Activated B cell treated with CpG ODN at 0.5 μM for 24 hours (primary cell): ENCODE measurements around the gene BTBD19. TPM values are rescaled to one million over a fixed set of nuclear protein-coding genes. Genes with fewer than 3 reads are reported as not detected.

Experiments used
- ATAC-seq: fragments of 200-7000 bp; cut with Tn5 transposase; one replicate; pipeline ENCODE4 v1.10.0; 2021; ENCODE audit warnings: low read depth, mild to moderate bottlenecking, moderate library complexity
- CTCF ChIA-PET: fragments of 350-600 bp; sonication (Branson Sonifier 250); formaldehyde crosslinking; loops from one replicate; lab custom pipeline; 2021; ENCODE audit warnings: antibody characterized with exemption; lab: Charles Lee
- POLR2A ChIA-PET: fragments of 350-600 bp; sonication (Branson Sonifier 250); formaldehyde crosslinking; loops from one replicate; lab custom pipeline; 2021; ENCODE audit warnings: antibody characterized with exemption; lab: Charles Lee
- DNase-seq: peaks from one replicate; pipeline ENCODE4 v3.0.0; 2022
- H3K27ac Mint-ChIP-seq: one replicate; pipeline ENCODE4 v1.8.0; 2020; ENCODE audit warnings: mixed read lengths
- H3K27me3 Mint-ChIP-seq: one replicate; pipeline ENCODE4 v1.8.0; 2021; ENCODE audit warnings: mixed read lengths
- H3K36me3 Mint-ChIP-seq: one replicate; pipeline ENCODE4 v1.8.0; 2021; ENCODE audit warnings: low read depth, mixed read lengths
- H3K4me1 Mint-ChIP-seq: one replicate; pipeline ENCODE4 v1.8.0; 2021; ENCODE audit warnings: mixed read lengths
- H3K4me3 Mint-ChIP-seq: one replicate; pipeline ENCODE4 v1.8.0; 2020; ENCODE audit warnings: mild to moderate bottlenecking, mixed read lengths
- H3K9me3 Mint-ChIP-seq: one replicate; pipeline ENCODE4 v1.8.0; 2020; ENCODE audit warnings: mixed read lengths
- intact Hi-C: fragments of 100-400 bp; cut with micrococcal nuclease; formaldehyde crosslinking; loops from one replicate; pipeline ENCODE4 v1.15.1; 2024
- total RNA-seq: library from RNA; stranded (reverse); gene quantifications from 2 replicates; pipeline ENCODE4 v1.2.3, GENCODE V29; 2022
- TF ChIP-seq, protein P1 (sequence below): fragments of 200-600 bp; IDR thresholded peaks from one replicate; pipeline ENCODE4 v1.8.0; 2022; ENCODE audit warnings: antibody characterized with exemption, mild to moderate bottlenecking

The BTBD19 gene
- total RNA-seq, 1 donor from 2014 or later: 27.6 TPM

DNA sequence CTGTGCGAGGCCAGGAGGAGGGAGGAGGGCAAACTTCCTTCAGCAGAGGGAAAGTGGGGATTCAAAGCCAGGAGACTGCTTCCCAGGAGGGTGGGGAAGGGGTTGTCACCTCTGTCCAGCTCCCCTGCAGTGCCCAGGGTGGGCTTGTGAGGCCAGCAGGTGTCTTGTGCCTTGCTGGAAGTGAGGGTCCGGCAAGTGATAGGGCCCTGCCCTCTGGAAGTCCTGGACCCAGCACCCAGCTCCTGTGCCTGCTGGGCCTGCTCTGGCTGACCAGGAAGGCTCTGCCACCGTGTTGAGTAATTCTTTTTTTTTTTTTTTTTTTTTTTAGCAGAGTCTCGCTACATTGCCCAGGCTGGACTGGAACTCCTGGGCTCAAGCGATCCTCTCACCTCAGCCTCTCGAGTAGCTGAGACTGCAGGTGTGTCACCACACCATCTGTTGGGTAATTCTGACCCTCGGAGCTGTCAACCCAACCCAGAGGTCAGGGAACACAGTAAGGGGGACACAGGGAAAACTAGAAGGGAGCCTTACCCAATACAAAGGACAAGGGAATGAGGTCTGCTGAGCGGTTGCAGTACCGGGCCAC lies 21.4 kb upstream of the BTBD19 start:
- CTCF ChIA-PET: interaction anchor here (0.7 to 3.6 kb wide), 5 partner anchors 22 to 225 kb away, joined by 3 to 13 read pairs (median 6); partner anchors contain the start of genes HECTD3 and UROD
- DNase-seq: no peak
- peak overlapping the region; percentile 86 for H3K27ac Mint-ChIP-seq
- no peaks in the 10 kb centered on the region for H3K9me3 Mint-ChIP-seq
- intact Hi-C loops: loop anchor here (1.0 to 10.0 kb wide), 10 partner anchors 12 to 900 kb away; partner anchors contain the start of genes EIF2B3, GPBP1L1, PTCH2 and RPS8
- TF ChIP-seq, protein P1, sequence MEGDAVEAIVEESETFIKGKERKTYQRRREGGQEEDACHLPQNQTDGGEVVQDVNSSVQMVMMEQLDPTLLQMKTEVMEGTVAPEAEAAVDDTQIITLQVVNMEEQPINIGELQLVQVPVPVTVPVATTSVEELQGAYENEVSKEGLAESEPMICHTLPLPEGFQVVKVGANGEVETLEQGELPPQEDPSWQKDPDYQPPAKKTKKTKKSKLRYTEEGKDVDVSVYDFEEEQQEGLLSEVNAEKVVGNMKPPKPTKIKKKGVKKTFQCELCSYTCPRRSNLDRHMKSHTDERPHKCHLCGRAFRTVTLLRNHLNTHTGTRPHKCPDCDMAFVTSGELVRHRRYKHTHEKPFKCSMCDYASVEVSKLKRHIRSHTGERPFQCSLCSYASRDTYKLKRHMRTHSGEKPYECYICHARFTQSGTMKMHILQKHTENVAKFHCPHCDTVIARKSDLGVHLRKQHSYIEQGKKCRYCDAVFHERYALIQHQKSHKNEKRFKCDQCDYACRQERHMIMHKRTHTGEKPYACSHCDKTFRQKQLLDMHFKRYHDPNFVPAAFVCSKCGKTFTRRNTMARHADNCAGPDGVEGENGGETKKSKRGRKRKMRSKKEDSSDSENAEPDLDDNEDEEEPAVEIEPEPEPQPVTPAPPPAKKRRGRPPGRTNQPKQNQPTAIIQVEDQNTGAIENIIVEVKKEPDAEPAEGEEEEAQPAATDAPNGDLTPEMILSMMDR: no peak
- peaks cover 5% of the 10 kb centered on the region for H3K36me3 Mint-ChIP-seq
- no peak for ATAC-seq
- POLR2A ChIA-PET: interaction anchor here (1.0 to 9.4 kb wide), 12 partner anchors 12 to 516 kb away, joined by 3 to 113 read pairs (median 18); partner anchors contain the start of genes EIF2B3, HECTD3, PLK3 and RNU5D-1
- H3K4me1 Mint-ChIP-seq: peaks cover 32% of the 10 kb centered on the region
- H3K27me3 Mint-ChIP-seq: no peaks in the 10 kb centered on the region
- H3K4me3 Mint-ChIP-seq: peak overlapping the region; percentile 75

DNA sequence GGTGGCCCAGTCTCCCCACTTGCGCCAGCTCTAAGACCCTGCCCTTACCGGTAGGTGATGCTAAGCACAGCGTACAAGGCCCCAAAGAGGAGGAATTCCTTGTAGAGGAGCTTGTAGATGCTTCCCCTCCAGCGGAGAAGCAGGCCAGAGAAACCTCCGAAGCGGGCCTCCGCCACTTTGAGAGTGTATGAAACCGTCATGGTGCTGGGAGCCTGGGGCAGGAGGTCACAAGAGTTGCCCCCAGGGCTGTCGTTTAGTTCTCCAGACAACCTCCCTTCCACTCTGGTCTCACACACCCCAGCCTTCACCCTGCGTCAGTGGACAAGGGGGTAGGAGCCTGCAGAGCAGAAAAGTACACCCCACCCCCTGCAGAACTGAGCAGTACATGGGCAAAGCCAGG lies 20.8 kb upstream of the BTBD19 start:
- Mint-ChIP-seq H3K4me3 (no peak overlapping the region), H3K27me3 (no peaks in the 10 kb centered on the region), H3K36me3 (peaks cover 2% of the 10 kb centered on the region), H3K27ac (no peak overlapping the region), H3K9me3 (no peaks in the 10 kb centered on the region), H3K4me1 (peaks cover 32% of the 10 kb centered on the region)
- intact Hi-C loops: loop anchor here (2.0 to 10.0 kb wide), 5 partner anchors 55 to 900 kb away; partner anchors contain the start of genes EIF2B3, GPBP1L1, PTCH2 and TMEM69
- TF ChIP-seq, protein P1: no peak
- ChIA-PET POLR2A (interaction anchor here (0.5 to 9.4 kb wide), 13 partner anchors 8 to 734 kb away, joined by 3 to 113 read pairs (median 6); partner anchors contain the start of genes EIF2B3, HECTD3, PRDX1 and RNU5D-1), CTCF (interaction anchor here (0.9 to 3.6 kb wide), 6 partner anchors 22 to 224 kb away, joined by 3 to 13 read pairs (median 5); partner anchors contain the start of genes HECTD3 and UROD)
- ATAC-seq (no peak), DNase-seq (no peak)

DNA sequence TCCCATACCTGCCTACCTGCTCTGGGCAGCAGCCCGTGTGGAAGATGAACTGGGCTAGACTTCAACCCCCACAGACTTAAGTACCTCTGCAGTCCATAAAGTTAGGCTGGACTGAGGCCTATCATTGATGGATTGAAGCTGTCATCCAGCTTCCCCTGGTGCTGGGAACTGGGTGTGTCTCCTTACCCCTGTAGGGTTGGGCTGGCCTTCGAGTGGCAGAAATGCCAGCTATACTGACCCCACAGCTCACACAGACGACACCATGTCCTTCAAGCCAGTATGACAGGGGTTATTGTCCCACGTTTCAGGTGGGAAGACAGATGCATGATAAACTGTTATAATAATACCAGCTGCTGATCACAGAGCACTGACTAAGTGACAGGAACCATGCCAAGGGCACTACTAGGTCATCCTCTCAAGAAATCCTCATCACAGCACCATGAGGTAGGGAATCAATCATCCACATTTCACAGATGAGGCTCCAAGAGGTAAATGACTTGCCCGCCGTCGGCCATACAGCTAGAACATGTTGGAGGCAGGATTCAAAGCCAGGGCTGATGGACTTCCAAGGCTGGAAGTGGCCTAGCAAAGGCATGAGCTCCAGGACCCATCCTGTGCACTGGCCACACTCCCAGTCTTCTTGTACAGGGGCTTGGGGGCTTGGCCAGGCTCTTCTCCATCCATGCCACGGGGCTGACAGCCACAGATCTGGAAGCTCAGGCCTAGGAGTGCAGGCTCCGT lies 20.0 kb upstream of the BTBD19 start, which contains the start of gene BEST4:
Gene BEST4, minus strand, starts transcription at position 51 of the 741 bp plus-strand sequence. CDS start 465 bp downstream, outside the sequence.
- Mint-ChIP-seq H3K4me3 (no peak within 1 kb of the TSS), H3K36me3 (no peaks in the 10 kb centered on the region), H3K9me3 (no peaks in the 10 kb centered on the region), H3K27me3 (no peaks in the 10 kb centered on the region), H3K27ac (peak within 1 kb of the TSS; percentile 59), H3K4me1 (peaks cover 29% of the 10 kb centered on the region)
- ATAC-seq: no peak
- TF ChIP-seq, protein P1: no peak
- no peak for DNase-seq
- POLR2A ChIA-PET: interaction anchor here (0.8 to 9.4 kb wide), 9 partner anchors 9 to 733 kb away, joined by 3 to 113 read pairs (median 6); partner anchors contain the start of genes PLK3, PRDX1, RNU5D-1 and RPS8
- CTCF ChIA-PET: interaction anchor here (0.9 to 3.6 kb wide), 5 partner anchors 21 to 226 kb away, joined by 3 to 13 read pairs (median 3); no protein-coding TSS in a partner anchor
- intact Hi-C loops: loop anchor here (5.0 to 10.0 kb wide), 3 partner anchors 199 to 899 kb away; partner anchors contain the start of genes EIF2B3, GPBP1L1, TMEM69 and ZSWIM5

DNA sequence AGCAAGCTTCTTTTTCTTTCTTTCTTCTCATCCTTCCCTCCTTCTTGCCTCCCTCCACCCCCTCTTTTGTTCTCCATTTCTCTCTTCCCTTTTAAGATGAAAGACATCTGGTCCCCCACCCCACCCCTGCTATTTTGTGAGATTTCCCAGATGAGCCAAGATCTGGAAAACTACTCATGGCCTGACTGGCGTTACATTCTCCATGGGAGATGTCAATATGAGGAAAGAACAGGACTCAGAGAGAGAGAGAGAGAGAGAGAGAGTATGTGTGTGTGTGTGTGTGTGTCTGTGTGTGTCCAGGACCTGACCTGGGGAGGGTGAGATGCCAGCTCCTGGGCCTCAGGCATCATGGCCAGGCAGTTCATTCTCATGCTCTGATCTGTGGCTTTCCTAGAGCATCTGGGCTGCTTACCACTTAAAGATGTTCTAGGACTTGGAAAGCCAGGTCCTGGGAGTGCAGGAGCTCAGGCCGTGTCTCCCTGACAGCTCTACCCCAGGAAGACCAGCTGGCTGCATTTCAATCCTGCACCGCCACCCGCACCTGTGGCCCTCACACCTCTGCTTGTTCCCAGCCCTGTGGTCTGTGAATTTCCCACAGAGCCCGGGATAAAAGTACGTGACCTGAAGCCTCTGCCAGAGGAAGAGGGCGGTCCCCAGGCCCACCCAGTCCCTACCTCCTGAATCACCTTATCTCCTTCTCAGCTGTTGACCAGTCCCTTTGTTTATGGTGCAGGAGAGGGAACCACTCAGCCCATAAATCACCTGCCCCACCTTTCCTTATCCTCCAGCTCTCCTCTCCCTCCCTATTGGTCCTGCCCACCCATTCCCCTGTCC lies 17.1 kb upstream of the BTBD19 start:
- Mint-ChIP-seq H3K4me3 (no peak overlapping the region), H3K27ac (no peak overlapping the region), H3K27me3 (no peaks in the 10 kb centered on the region), H3K36me3 (no peaks in the 10 kb centered on the region), H3K4me1 (peaks cover 5% of the 10 kb centered on the region), H3K9me3 (no peaks in the 10 kb centered on the region)
- DNase-seq: no peak
- ChIA-PET POLR2A (interaction anchor here (0.6 to 9.4 kb wide), 10 partner anchors 9 to 70 kb away, joined by 3 to 113 read pairs (median 6); partner anchors contain the start of genes PLK3, RNU5D-1 and RPS8), CTCF (interaction anchor here (1.0 kb wide), 1 partner anchor 28 kb away, joined by 3 read pairs; no protein-coding TSS in a partner anchor)
- no peak for ATAC-seq
- intact Hi-C loops: no loop called here
- TF ChIP-seq, protein P1: no peak
